Left lung (tissue), 10 donors: ENCODE data around the gene SMOC1. TPM values are rescaled to one million over a fixed set of nuclear protein-coding genes. Genes with fewer than 3 reads are reported as not detected.

Experiments
- ATAC-seq: fragments of 200-7000 bp; cut with Tn5 transposase; one replicate; pipeline ENCODE4 v1.9.1; 2020; ENCODE audit warnings: moderate library complexity
- DNase-seq, 4 donors: peaks; one replicate each; pipeline ENCODE4 v3.0.0-alpha.2; 2013 to 2020
- H3K27ac ChIP-seq, 2 donors: fragments of 200-600 bp; sonication (generic) in 1 of 2; one replicate each; pipeline versions ENCODE4 v1.5.0 to v1.8.0; 2020 to 2021
- H3K27me3 ChIP-seq, 2 donors: fragments of 200-600 bp; sonication (generic) in 1 of 2; one replicate each; pipeline versions ENCODE4 v1.5.0 to v1.8.0; 2020 to 2021
- H3K36me3 ChIP-seq, 2 donors: fragments of 200-600 bp; sonication (generic) in 1 of 2; one replicate each; pipeline versions ENCODE4 v1.5.0 to v1.8.0; 2020 to 2021
- H3K4me1 ChIP-seq, 2 donors: fragments of 200-600 bp; one replicate each; pipeline ENCODE4 v1.8.0; 2021
- H3K4me3 ChIP-seq, 2 donors: fragments of 200-600 bp; sonication (generic) in 1 of 2; one replicate each; pipeline versions ENCODE4 v1.5.0 to v1.8.0; 2020 to 2021; ENCODE audit warnings: mild to moderate bottlenecking in 1 of 2
- H3K9me3 ChIP-seq, 2 donors: fragments of 200-600 bp; sonication (generic) in 1 of 2; one replicate each; pipeline versions ENCODE4 v1.5.0 to v1.8.0; 2020 to 2021
- intact Hi-C, 2 donors: fragments of 100-400 bp; cut with DNase I; formaldehyde crosslinking; loops; one replicate each; pipeline versions ENCODE4 v1.11.2 to v1.14.2; 2022
- polyA plus RNA-seq, 6 donors: library from polyadenylated mRNA; unstranded; fragments of 120-200 nt; gene quantifications; one replicate each; pipeline ENCODE4 v1.2.1, GENCODE V29; 2013; ENCODE audit not compliant: insufficient read length in 6 of 6
- total RNA-seq, 2 donors: library from RNA; stranded (reverse); fragmentation: NEBNext Ultra II Directional; extraction: Animal tissue kit (Norgen Biotek cat#: 25700); gene quantifications; one replicate each; pipeline ENCODE4 v1.2.1, GENCODE V29; 2021
- TF ChIP-seq, protein P1 (sequence below), 2 donors: fragments of 200-600 bp; sonication (generic) in 1 of 2; IDR thresholded peaks; one replicate each; pipeline versions ENCODE4 v1.5.0 to v1.8.0; 2021; ENCODE audit warnings: antibody characterized with exemption in 2 of 2
- donor health status: DM: no; HTN: yes; CAD: no.
- donor health status: DM: no; HTN: no; CAD: no.

Gene SMOC1
- total and polyA plus RNA-seq, 8 donors, result 0.20 to 2.3 (median 1.4) TPM

DNA sequence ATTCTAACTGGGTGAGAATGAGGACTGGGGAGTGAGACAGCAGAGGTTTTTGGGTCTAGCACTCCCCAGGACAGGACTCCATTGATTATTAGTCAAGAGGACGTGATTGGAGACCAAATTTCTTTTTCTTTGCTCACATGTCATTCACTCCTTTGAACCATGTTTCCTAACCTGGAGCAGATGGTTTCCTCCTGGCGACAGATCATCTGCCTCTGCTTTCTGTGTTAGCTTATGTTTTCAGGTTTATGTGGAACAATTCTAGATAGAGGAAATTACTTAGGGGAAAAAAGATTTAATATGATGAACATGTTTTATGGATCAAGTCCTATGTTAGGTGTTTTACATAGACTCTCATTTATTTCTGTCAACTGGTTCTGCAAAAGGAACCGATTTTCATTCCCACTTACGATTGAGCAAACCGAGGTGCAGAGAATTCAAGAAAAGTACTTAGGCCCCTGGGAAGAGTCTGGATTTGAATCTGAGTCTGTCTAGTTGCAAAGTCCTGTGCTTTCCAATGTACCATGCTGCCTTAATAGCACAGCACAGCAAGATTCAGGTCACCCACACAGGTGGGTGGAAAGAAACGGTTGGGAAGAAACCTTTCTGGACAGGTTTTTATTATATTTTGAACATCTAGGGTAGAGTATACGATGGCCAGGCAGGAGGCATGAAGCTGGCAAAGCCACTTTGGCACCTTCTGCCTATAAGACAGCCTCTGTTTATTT lies 30.8 kb downstream of the SMOC1 start:
- no peak overlapping the region for H3K4me3 ChIP-seq
- TF ChIP-seq, protein P1, sequence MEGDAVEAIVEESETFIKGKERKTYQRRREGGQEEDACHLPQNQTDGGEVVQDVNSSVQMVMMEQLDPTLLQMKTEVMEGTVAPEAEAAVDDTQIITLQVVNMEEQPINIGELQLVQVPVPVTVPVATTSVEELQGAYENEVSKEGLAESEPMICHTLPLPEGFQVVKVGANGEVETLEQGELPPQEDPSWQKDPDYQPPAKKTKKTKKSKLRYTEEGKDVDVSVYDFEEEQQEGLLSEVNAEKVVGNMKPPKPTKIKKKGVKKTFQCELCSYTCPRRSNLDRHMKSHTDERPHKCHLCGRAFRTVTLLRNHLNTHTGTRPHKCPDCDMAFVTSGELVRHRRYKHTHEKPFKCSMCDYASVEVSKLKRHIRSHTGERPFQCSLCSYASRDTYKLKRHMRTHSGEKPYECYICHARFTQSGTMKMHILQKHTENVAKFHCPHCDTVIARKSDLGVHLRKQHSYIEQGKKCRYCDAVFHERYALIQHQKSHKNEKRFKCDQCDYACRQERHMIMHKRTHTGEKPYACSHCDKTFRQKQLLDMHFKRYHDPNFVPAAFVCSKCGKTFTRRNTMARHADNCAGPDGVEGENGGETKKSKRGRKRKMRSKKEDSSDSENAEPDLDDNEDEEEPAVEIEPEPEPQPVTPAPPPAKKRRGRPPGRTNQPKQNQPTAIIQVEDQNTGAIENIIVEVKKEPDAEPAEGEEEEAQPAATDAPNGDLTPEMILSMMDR (IDR thresholded peaks at IDR 0.05), result no peak
- no peak overlapping the region for H3K27ac ChIP-seq
- intact Hi-C loops, result no loop called here
- H3K36me3 ChIP-seq, result no peaks in the 10 kb centered on the region
- no peaks in the 10 kb centered on the region for H3K9me3 ChIP-seq
- no peaks in the 10 kb centered on the region for H3K4me1 ChIP-seq
- DNase-seq (no peak), ATAC-seq (no peak)
- H3K27me3 ChIP-seq, result no peaks in the 10 kb centered on the region

DNA sequence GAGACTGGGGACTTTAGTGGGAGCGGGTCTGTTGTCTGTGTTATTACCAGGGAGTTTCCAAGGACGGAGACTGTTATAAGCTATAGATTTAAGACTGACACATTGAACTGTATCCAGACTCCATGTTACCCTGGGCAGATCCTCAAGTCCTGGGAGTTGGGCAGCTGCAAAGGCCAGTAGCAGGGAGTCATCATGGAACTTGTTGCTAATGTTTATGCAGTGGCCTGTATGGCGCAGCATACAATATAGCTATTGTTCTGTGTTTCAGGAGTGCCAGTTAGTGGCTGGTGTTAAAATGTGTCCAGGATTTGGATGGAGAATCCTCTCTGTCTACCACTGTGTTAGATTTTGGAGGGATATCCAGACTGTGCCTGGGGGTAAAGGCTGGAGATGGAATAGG lies 31.7 kb downstream of the SMOC1 start:
- Histone ChIP-seq H3K27ac (no peak overlapping the region), H3K4me3 (no peak overlapping the region), H3K4me1 (no peaks in the 10 kb centered on the region), H3K36me3 (no peaks in the 10 kb centered on the region), H3K9me3 (no peaks in the 10 kb centered on the region), H3K27me3 (no peaks in the 10 kb centered on the region)
- no peak for DNase-seq
- intact Hi-C loops, result no loop called here
- TF ChIP-seq, protein P1 (IDR thresholded peaks at IDR 0.05), result no peak
- no peak for ATAC-seq

DNA sequence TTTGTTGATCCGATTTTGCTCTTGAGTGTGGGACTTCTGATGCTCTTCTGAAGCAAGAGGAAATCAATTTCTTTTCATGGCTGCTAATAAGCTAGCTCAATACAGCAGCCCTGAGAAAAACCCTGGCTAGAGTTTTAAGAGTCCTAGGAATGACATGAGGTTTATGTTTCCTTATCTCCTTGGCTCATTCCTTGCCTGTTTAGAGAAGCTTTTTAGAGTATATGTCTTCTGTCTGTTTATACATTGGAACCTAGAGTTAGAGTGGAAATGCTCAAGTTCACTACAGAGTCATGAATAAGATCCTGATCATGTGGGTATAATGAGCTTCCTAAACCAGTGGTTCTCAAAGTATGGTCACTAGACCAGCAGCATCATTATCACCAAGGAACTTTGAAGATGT lies 34.5 kb downstream of the SMOC1 start:
- H3K9me3 ChIP-seq, result no peaks in the 10 kb centered on the region
- H3K36me3 ChIP-seq, result no peaks in the 10 kb centered on the region
- no peak for ATAC-seq
- no peaks in the 10 kb centered on the region for H3K27me3 ChIP-seq
- no peak for DNase-seq
- no peak overlapping the region for H3K27ac ChIP-seq
- no peaks in the 10 kb centered on the region for H3K4me1 ChIP-seq
- intact Hi-C loops, result no loop called here
- no peak overlapping the region for H3K4me3 ChIP-seq
- TF ChIP-seq, protein P1 (IDR thresholded peaks at IDR 0.05), result no peak

DNA sequence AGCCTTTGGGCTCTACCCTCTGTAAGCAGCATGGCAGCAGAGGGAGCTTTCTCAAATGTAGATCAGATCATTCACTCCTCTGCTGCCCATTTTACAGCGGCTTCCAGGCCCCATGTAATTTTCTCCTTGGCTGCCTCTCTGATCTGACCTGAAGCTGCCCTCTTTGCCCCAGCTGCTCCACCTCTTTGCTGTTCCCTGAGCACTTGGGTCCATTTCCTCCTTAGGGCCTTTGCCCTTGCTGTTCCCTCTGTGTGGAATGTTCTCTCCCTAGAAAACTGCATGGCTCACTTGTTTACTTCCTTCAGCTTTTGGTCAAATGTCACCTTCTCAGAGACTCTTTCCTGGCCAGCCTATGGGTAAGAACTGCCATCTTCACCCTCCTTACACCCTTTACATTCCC lies 37.2 kb downstream of the SMOC1 start:
- Histone ChIP-seq H3K4me3 (no peak overlapping the region), H3K36me3 (no peaks in the 10 kb centered on the region), H3K4me1 (no peaks in the 10 kb centered on the region), H3K9me3 (no peaks in the 10 kb centered on the region), H3K27me3 (no peaks in the 10 kb centered on the region), H3K27ac (no peak overlapping the region)
- ATAC-seq (no peak), DNase-seq (no peak)
- TF ChIP-seq, protein P1 (IDR thresholded peaks at IDR 0.05), result no peak
- intact Hi-C loops, result no loop called here

DNA sequence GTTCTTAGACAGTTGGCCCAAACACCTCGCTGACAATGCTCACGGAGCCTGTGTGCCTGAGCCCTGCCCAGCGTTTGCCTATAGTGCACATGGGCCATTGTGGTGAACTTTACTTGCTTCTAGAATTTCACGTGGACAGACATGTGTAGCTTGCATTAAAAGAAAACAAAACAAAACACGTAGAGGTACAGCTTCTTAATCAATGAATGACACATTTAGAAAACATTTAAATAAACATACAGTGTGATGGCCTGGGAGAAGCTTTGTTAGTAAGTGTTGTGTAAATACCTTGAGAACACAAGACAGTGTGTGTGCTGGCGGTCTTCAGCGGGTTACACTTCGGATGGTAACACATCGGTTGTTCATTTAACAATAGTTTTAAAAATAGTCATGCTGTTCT lies 38.1 kb downstream of the SMOC1 start:
- intact Hi-C loops, result no loop called here
- Histone ChIP-seq H3K36me3 (no peaks in the 10 kb centered on the region), H3K9me3 (no peaks in the 10 kb centered on the region), H3K4me3 (no peak overlapping the region), H3K27me3 (peaks cover 0 to 7% of the 10 kb centered on the region in 2 donors), H3K4me1 (no peaks in the 10 kb centered on the region), H3K27ac (no peak overlapping the region)
- DNase-seq (no peak), ATAC-seq (no peak)
- TF ChIP-seq, protein P1 (IDR thresholded peaks at IDR 0.05), result no peak
